Measurements from ENCODE around the gene HDLBP. TPM values are rescaled to one million over a fixed set of nuclear protein-coding genes. Genes with fewer than 3 reads are reported as not detected.

HDLBP gene
- total RNA-seq, 2 experiments from 2014 or later: 278 to 297 TPM

GRCh38 chr2:241225545-241225944 is 89.9 kb downstream of the HDLBP start:
- H3K4me3 Mint-ChIP-seq: no peak overlapping the region
- DNase-seq: no peak
- H3K36me3 Mint-ChIP-seq (ENCODE audit: low read depth): peaks cover 19% of the 10 kb centered on the region
- intact Hi-C loops (cut with micrococcal nuclease): no loop called here
- peaks cover 7% of the 10 kb centered on the region for H3K4me1 Mint-ChIP-seq (ENCODE audit: low read depth)
- no peaks in the 10 kb centered on the region for H3K27me3 Mint-ChIP-seq (ENCODE audit: low read depth)
- no peaks in the 10 kb centered on the region for H3K9me3 Mint-ChIP-seq
- CTCF ChIA-PET: no interaction called here
- H3K27ac Mint-ChIP-seq: no peak overlapping the region

GRCh38 chr2:241224851-241225438 is 90.5 kb downstream of the HDLBP start:
- CTCF ChIA-PET: no interaction called here
- DNase-seq: no peak

GRCh38 chr2:241224018-241224850 is 91.2 kb downstream of the HDLBP start:
- Mint-ChIP-seq H3K36me3 (ENCODE audit: low read depth) (peaks cover 11% of the 10 kb centered on the region), H3K27me3 (ENCODE audit: low read depth) (peaks cover 3% of the 10 kb centered on the region), H3K9me3 (no peaks in the 10 kb centered on the region), H3K4me3 (no peak overlapping the region), H3K27ac (no peak overlapping the region), H3K4me1 (ENCODE audit: low read depth) (peaks cover 7% of the 10 kb centered on the region)
- no peak for DNase-seq
- CTCF ChIA-PET: no interaction called here
- intact Hi-C loops (cut with micrococcal nuclease): no loop called here

More at GRCh38 chr2:241224851-241225438, 90.5 kb downstream of the HDLBP start:
- Mint-ChIP-seq H3K27ac (no peak overlapping the region), H3K4me1 (ENCODE audit: low read depth) (peaks cover 7% of the 10 kb centered on the region), H3K36me3 (ENCODE audit: low read depth) (peaks cover 13% of the 10 kb centered on the region), H3K9me3 (no peaks in the 10 kb centered on the region), H3K27me3 (ENCODE audit: low read depth) (no peaks in the 10 kb centered on the region), H3K4me3 (no peak overlapping the region)
- intact Hi-C loops (cut with micrococcal nuclease): no loop called here

GRCh38 chr2:241223211-241224017 is 92.1 kb downstream of the HDLBP start:
- no peak for DNase-seq
- Mint-ChIP-seq H3K27me3 (ENCODE audit: low read depth) (peaks cover 9% of the 10 kb centered on the region), H3K36me3 (ENCODE audit: low read depth) (peaks cover 8% of the 10 kb centered on the region), H3K9me3 (no peaks in the 10 kb centered on the region), H3K27ac (no peak overlapping the region), H3K4me1 (ENCODE audit: low read depth) (peaks cover 14% of the 10 kb centered on the region), H3K4me3 (no peak overlapping the region)
- CTCF ChIA-PET: no interaction called here
- intact Hi-C loops (cut with micrococcal nuclease): no loop called here

DNA sequence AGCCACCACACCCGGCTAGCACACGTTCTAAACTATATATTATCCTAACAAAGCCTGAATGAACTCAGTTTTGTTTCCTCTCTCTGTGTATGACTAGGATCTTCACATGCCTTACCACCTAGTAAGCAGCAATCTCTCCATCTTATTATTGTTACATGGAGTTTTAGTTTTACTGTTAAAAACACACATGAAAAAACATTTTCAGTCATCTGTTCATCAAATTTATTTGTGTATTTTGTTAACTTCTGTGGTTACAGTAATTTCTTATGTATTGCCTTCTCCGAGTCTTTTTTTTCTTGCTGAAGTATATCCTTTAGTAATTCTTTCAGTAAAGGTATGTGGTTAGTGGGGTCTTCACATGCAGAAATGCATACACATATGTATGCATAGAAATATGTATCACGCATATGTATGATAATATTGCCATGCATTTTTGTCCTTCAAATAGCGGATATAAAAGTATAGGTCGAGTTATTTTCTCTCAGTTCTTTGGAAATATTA is 95.6 kb downstream of the HDLBP start:
- no peak for DNase-seq
- intact Hi-C loops (cut with micrococcal nuclease): loop anchor here (2.0 to 10.0 kb wide), 2 partner anchors 365 to 661 kb away; no protein-coding TSS in a partner anchor
- H3K36me3 Mint-ChIP-seq (ENCODE audit: low read depth): no peaks in the 10 kb centered on the region
- peaks cover 14% of the 10 kb centered on the region for H3K4me1 Mint-ChIP-seq (ENCODE audit: low read depth)
- H3K9me3 Mint-ChIP-seq: no peaks in the 10 kb centered on the region
- CTCF ChIA-PET: interaction anchor here (0.7 kb wide), 1 partner anchor 25 kb away, joined by 3 read pairs; no protein-coding TSS in a partner anchor
- no peak overlapping the region for H3K4me3 Mint-ChIP-seq
- H3K27me3 Mint-ChIP-seq (ENCODE audit: low read depth): peaks cover 9% of the 10 kb centered on the region
- no peak overlapping the region for H3K27ac Mint-ChIP-seq

GRCh38 chr2:241219030-241219382 is 96.5 kb downstream of the HDLBP start:
- Mint-ChIP-seq H3K36me3 (ENCODE audit: low read depth) (no peaks in the 10 kb centered on the region), H3K27me3 (ENCODE audit: low read depth) (peaks cover 9% of the 10 kb centered on the region), H3K4me1 (ENCODE audit: low read depth) (peaks cover 8% of the 10 kb centered on the region), H3K9me3 (no peaks in the 10 kb centered on the region), H3K4me3 (peak overlapping the region; percentile 76), H3K27ac (no peak overlapping the region)
- intact Hi-C loops (cut with micrococcal nuclease): loop anchor here (2.0 to 10.0 kb wide), 2 partner anchors 364 to 662 kb away; no protein-coding TSS in a partner anchor
- DNase-seq: no peak
- CTCF ChIA-PET: interaction anchor here (0.7 to 1.2 kb wide), 4 partner anchors 26 to 339 kb away, joined by 3 read pairs; no protein-coding TSS in a partner anchor

DNA sequence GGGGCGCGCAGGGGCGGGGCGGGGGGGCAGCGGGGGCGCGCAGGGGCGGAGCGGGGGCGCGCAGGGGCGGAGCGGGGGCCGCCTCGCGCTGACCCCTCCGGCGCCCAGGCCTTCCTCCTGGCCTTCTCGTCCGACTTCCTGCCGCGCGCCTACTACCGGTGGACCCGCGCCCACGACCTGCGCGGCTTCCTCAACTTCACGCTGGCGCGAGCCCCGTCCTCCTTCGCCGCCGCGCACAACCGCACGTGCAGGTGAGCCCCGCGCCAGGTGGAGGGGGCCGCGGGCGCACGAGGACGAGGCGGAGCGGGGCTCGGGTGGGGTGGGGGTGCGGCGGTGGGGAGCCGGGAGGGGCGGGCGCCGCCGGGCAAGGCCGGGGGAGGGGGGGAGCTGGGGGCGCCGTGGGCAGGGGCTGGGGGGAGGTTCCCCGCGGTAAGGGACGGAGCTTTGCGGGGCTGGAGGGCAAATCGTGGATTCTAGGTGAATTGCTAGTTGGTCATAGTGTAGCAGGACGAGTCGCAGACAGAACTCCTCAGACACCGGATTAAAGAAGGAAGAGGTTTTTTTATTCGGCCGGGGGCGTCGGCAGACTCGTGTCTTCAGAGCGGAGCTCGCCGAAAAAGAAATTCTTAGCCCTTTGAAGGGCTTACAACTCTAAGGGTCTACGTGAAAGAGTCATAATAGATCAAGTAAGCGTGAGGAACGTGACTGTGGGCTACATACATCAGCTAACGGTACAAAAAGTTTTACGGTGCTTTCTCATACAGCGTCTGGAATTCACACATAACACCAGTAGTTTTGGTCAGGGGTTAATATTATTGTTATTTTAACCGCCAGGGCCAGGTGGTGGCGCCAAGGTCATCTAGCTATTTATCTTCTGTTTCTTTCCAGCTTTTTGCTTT is 97.1 kb downstream of the HDLBP start:
- Mint-ChIP-seq H3K4me1 (ENCODE audit: low read depth) (peaks cover 8% of the 10 kb centered on the region), H3K27me3 (ENCODE audit: low read depth) (peaks cover 9% of the 10 kb centered on the region), H3K36me3 (ENCODE audit: low read depth) (no peaks in the 10 kb centered on the region), H3K27ac (no peak overlapping the region), H3K9me3 (no peaks in the 10 kb centered on the region), H3K4me3 (peak overlapping the region; percentile 76)
- peak; percentile 42 for DNase-seq
- intact Hi-C loops (cut with micrococcal nuclease): loop anchor here (1.0 to 10.0 kb wide), 3 partner anchors 140 to 662 kb away; no protein-coding TSS in a partner anchor
- CTCF ChIA-PET: interaction anchor here (0.6 to 1.2 kb wide), 4 partner anchors 76 to 340 kb away, joined by 3 read pairs; no protein-coding TSS in a partner anchor

DNA sequence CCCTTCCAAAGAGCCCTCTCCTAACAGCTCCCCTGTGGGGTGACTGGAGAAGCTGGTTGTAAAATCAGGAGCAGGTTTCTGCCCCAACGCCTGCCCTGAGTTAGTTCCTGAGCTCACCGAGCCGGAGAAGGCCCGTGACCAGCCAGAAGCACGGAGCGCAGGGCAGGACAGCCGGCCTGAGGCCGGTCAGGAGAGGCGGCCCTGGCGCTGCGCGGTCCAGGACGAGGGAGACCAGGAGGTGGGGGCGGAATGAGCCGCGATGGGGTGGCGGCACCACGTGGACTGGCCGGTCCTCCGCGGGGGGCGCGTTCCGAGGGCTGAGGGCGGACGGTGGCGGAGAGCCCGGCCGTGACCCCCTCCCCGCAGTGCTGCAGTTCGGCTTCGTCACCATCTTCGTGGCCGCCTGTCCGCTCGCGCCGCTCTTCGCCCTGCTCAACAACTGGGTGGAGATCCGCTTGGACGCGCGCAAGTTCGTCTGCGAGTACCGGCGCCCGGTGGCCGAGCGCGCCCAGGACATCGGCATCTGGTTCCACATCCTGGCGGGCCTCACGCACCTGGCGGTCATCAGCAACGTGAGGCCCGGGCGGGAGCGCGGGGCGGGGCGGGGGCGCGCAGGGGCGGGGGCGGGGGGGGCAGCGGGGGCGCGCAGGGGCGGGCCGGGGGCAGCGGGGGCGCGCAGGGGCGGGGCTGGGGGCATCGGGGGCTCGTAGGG is 98.0 kb downstream of the HDLBP start:
- intact Hi-C loops (cut with micrococcal nuclease): loop anchor here (1.0 to 10.0 kb wide), 3 partner anchors 139 to 663 kb away; no protein-coding TSS in a partner anchor
- Mint-ChIP-seq H3K4me3 (peak overlapping the region; percentile 61), H3K27me3 (ENCODE audit: low read depth) (peaks cover 9% of the 10 kb centered on the region), H3K9me3 (no peaks in the 10 kb centered on the region), H3K4me1 (ENCODE audit: low read depth) (peaks cover 8% of the 10 kb centered on the region), H3K36me3 (ENCODE audit: low read depth) (no peaks in the 10 kb centered on the region), H3K27ac (no peak overlapping the region)
- CTCF ChIA-PET: interaction anchor here (0.6 kb wide), 1 partner anchor 1224 kb away, joined by 4 read pairs; no protein-coding TSS in a partner anchor
- DNase-seq: peak; percentile 17

- no peak for DNase-seq
- CTCF ChIA-PET: no interaction called here
- intact Hi-C loops (cut with micrococcal nuclease): loop anchor here (10.0 kb wide), 1 partner anchor 361 kb away; no protein-coding TSS in a partner anchor
- Mint-ChIP-seq H3K4me1 (ENCODE audit: low read depth) (peaks cover 8% of the 10 kb centered on the region), H3K36me3 (ENCODE audit: low read depth) (no peaks in the 10 kb centered on the region), H3K27ac (no peak overlapping the region), H3K9me3 (no peaks in the 10 kb centered on the region), H3K27me3 (ENCODE audit: low read depth) (peaks cover 9% of the 10 kb centered on the region), H3K4me3 (peak overlapping the region; percentile 24)
These were observed 99.2 kb downstream of the HDLBP start for GRCh38 chr2:241216211-241216761.

GRCh38 chr2:241215421-241215820 is 100.1 kb downstream of the HDLBP start:
- H3K4me1 Mint-ChIP-seq (ENCODE audit: low read depth): peaks cover 8% of the 10 kb centered on the region
- no peak overlapping the region for H3K4me3 Mint-ChIP-seq
- CTCF ChIA-PET: no interaction called here
- intact Hi-C loops (cut with micrococcal nuclease): loop anchor here (10.0 kb wide), 1 partner anchor 361 kb away; no protein-coding TSS in a partner anchor
- H3K27ac Mint-ChIP-seq: no peak overlapping the region
- H3K9me3 Mint-ChIP-seq: no peaks in the 10 kb centered on the region
- DNase-seq: no peak
- H3K36me3 Mint-ChIP-seq (ENCODE audit: low read depth): no peaks in the 10 kb centered on the region
- H3K27me3 Mint-ChIP-seq (ENCODE audit: low read depth): peaks cover 9% of the 10 kb centered on the region

Data from activated naive CD4-positive, alpha-beta T cell treated with anti-CD3 and anti-CD28 coated beads for 36 hours (primary cell).